ENCODE data around the gene PPP1R9B. TPM values are rescaled to one million over a fixed set of nuclear protein-coding genes. Genes with fewer than 3 reads are reported as not detected.
A peak's percentile ranks its signal among the peaks of the same experiment; 100 is the strongest.

PPP1R9B gene
- total RNA-seq, 1 experiment from 2014 or later: 112 TPM

DNA sequence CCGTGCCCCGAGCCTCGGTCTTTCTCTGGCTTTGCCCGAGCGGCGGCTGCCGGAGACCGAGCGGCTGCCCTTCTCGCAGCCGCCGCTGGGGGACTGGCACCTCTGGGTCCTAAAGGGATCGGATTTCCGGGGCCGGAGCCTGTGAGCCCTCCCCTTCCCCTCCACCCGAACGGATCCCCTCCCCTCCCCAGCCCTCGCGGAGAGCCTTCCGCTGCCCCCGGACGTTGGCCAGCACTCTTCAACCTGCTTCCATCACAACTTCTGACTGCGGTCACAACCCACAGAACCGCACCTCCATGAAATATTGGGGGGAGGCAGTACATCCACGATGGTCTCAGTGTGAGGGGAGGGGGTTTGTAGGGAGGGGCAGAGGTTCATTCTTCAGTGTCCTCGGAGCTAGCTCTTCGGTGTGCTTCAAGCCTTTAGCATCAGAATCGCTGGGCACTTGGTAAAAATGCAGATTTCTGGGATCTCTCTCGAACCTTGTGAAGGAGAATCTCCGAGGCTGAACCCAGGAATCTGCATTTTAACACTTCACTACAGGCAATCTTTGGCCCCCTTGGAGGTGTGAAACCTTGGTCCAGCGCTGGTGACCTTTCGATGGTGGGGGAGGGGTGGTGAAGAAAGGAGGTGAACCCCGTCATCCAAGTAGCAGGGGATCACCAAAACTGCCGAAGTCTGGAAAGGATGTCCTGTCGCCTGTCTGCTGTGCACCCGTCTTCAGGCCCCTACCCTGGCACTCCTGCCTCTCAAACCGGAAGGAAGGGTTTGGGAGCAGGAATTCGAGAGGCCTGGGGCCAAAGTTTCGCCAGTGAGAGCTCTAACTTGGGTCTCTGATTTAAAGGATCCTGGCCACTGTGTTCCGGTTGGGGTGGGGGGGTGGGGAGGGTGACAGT, 812 bp upstream of the PPP1R9B start (continued):
- no peak; the same call in 1 of the 2 replicates for TF ChIP-seq FOSL1 (IDR thresholded peaks at IDR 0.05; ENCODE audit: low read depth)
- no peak; the same call in 1 of the 2 replicates for TF ChIP-seq ELF1 (IDR thresholded peaks at IDR 0.05; ENCODE audit: borderline replicate concordance, low read depth)
- peak; percentile 79 for TF ChIP-seq YY1 (IDR thresholded peaks at IDR 0.05; ENCODE audit: extremely low read depth, insufficient replicate concordance, low read depth, low read length)
- TF ChIP-seq, protein P1, sequence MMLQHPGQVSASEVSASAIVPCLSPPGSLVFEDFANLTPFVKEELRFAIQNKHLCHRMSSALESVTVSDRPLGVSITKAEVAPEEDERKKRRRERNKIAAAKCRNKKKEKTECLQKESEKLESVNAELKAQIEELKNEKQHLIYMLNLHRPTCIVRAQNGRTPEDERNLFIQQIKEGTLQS (IDR thresholded peaks at IDR 0.05): no peak
- TF ChIP-seq SRF (IDR thresholded peaks at IDR 0.05; ENCODE audit: low read depth): no peak

DNA sequence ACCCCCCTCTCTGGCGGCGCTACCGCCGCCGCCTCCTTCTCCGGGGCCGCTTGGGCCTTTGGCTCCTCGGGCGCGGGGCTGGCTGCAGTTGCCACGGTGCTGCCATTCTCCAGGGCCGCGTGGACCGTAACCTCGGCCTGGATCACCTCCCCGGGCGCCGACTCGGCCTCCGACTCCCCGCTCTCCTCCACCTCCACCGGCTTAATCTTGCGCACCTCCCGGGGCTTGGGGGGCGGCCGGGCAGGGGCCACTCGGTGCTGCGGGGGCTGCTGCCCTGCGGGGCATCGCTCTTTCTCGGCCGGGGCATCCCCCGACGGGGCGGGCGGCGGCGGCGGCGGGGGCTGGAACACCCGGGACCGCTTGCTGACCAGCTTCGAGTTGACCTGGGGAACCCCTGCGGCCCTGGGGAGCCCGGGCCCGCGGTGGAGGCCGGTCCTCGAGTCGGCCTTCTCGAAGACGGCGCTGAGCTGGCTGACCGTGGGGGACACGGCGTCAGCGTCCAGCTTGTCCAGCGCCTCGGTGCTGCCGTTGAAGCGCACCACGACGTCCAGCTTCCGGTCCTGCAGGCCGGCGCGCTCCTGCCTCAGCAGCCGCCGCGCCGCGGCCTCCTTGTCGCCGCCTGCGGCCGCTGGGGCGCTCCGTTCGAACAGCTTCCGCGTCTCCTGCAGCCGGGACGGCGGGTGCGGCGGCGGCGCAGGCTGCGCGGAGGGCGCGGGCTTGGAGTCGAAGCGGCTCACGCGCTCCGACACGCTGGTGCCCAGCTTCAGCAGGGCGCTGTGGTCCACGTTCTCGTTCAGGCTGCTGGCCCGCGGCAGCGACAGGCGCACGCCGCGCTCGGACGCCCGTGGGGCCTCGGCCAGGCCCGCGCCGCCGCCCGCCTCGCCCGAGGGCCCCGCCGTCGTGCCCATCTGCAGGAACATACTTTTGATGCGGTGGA, 792 bp downstream of the PPP1R9B start:
- CTCF ChIA-PET: interaction anchor here (1.0 to 2.3 kb wide), 3 partner anchors 9 to 14 kb away, joined by 3 to 5 read pairs (median 4); no protein-coding TSS in a partner anchor
- TF ChIP-seq, protein P1 (IDR thresholded peaks at IDR 0.05): no peak
- TF ChIP-seq POLR2A (IDR thresholded peaks at IDR 0.05; ENCODE audit: borderline replicate concordance, extremely low read depth, insufficient read depth, insufficient read length) (peak; percentile 17), YY1 (IDR thresholded peaks at IDR 0.05; ENCODE audit: extremely low read depth, insufficient replicate concordance, low read depth, low read length) (peak; percentile 4), ELF1 (IDR thresholded peaks at IDR 0.05; ENCODE audit: borderline replicate concordance, low read depth) (no peak), POLR2AphosphoS5 (IDR thresholded peaks at IDR 0.05; ENCODE audit: low read depth, low read length) (0 out of 2 replicates have a peak, but pooled peaks have one; percentile 18), TCF7L2 (IDR thresholded peaks at IDR 0.05; ENCODE audit: borderline replicate concordance, extremely low read depth, insufficient read depth, insufficient read length) (peak; percentile 8), RAD21 (IDR thresholded peaks at IDR 0.05; ENCODE audit: low read depth) (no peak), ZNF274 (IDR thresholded peaks at IDR 0.05; ENCODE audit: low read depth, low read length) (no peak), EZH2 (IDR thresholded peaks at IDR 0.05) (no peak), SIN3A (IDR thresholded peaks at IDR 0.05; ENCODE audit: low read depth) (no peak), SRF (IDR thresholded peaks at IDR 0.05; ENCODE audit: low read depth) (no peak), FOSL1 (IDR thresholded peaks at IDR 0.05; ENCODE audit: low read depth) (no peak)
- TF ChIP-seq, protein P2, sequence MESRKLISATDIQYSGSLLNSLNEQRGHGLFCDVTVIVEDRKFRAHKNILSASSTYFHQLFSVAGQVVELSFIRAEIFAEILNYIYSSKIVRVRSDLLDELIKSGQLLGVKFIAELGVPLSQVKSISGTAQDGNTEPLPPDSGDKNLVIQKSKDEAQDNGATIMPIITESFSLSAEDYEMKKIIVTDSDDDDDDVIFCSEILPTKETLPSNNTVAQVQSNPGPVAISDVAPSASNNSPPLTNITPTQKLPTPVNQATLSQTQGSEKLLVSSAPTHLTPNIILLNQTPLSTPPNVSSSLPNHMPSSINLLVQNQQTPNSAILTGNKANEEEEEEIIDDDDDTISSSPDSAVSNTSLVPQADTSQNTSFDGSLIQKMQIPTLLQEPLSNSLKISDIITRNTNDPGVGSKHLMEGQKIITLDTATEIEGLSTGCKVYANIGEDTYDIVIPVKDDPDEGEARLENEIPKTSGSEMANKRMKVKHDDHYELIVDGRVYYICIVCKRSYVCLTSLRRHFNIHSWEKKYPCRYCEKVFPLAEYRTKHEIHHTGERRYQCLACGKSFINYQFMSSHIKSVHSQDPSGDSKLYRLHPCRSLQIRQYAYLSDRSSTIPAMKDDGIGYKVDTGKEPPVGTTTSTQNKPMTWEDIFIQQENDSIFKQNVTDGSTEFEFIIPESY (IDR thresholded peaks at IDR 0.05; ENCODE audit: extremely low read depth, insufficient replicate concordance, low read length): no peak
- TF ChIP-seq, protein P3, sequence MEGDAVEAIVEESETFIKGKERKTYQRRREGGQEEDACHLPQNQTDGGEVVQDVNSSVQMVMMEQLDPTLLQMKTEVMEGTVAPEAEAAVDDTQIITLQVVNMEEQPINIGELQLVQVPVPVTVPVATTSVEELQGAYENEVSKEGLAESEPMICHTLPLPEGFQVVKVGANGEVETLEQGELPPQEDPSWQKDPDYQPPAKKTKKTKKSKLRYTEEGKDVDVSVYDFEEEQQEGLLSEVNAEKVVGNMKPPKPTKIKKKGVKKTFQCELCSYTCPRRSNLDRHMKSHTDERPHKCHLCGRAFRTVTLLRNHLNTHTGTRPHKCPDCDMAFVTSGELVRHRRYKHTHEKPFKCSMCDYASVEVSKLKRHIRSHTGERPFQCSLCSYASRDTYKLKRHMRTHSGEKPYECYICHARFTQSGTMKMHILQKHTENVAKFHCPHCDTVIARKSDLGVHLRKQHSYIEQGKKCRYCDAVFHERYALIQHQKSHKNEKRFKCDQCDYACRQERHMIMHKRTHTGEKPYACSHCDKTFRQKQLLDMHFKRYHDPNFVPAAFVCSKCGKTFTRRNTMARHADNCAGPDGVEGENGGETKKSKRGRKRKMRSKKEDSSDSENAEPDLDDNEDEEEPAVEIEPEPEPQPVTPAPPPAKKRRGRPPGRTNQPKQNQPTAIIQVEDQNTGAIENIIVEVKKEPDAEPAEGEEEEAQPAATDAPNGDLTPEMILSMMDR (IDR thresholded peaks at IDR 0.05 in 2 of 3, conservative IDR thresholded peaks at IDR 0.05 in 1 of 3; ENCODE audit: borderline replicate concordance in 1 of 3, insufficient read depth in 1 of 3, low read depth in 2 of 3, low read length in 2 of 3): no peak

More for the DNA sequence above, 792 bp downstream of the PPP1R9B start:
- ATAC-seq (no peak), DNase-seq (ENCODE audit: low read depth, low spot score) (no peak)
- Histone ChIP-seq H3K4me2 (ENCODE audit: low read length) (peak overlapping the region; percentile 92), H3K4me1 (ENCODE audit: control insufficient read depth in 1 of 2, insufficient read depth in 2 of 2, low read length in 2 of 2) (peaks cover 33 to 58% of the 10 kb centered on the region in 2 experiments), H3K9me3 (ENCODE audit: control insufficient read depth in 1 of 2, insufficient read depth in 1 of 2, low read depth in 1 of 2, low read length in 2 of 2) (no peaks in the 10 kb centered on the region), H2AFZ (ENCODE audit: low read depth, low read length, poor library complexity, severe bottlenecking) (no peak overlapping the region), H3K36me3 (ENCODE audit: control insufficient read depth in 1 of 2, insufficient read depth in 2 of 2, low read length in 2 of 2) (peaks cover 18 to 25% of the 10 kb centered on the region in 2 experiments; a peak in 3 of 4 replicates), H4K20me1 (ENCODE audit: insufficient read depth) (no peaks in the 10 kb centered on the region), H3K9me2 (ENCODE audit: insufficient read depth) (no peaks in the 10 kb centered on the region), H3K9ac (ENCODE audit: low read length) (peak overlapping the region; percentile 74), H3K27me3 (ENCODE audit: insufficient read depth, low read length) (no peaks in the 10 kb centered on the region), H3K4me3 (replicated peaks in 1 of 2; ENCODE audit: low read depth in 1 of 2, low read length in 2 of 2) (peak overlapping the region; percentile 76 to 97), H3K27ac (ENCODE audit: low read depth, low read length) (peak overlapping the region; percentile 89), H3K79me2 (ENCODE audit: insufficient read depth, low read length) (peaks cover 61% of the 10 kb centered on the region)
- ChIA-PET RAD21 (ENCODE audit: low non-redundant PET in 1 of 2, low total read pairs in 2 of 2, uncharacterized antibody in 2 of 2, unreplicated experiment in 2 of 2) (no interaction called here), POLR2A (no interaction called here)
- intact Hi-C loops (cut with micrococcal nuclease): no loop called here
- no TSS peak for BruUV-seq (replicated peaks)

Measured in HCT116 (cell line).